OCI-LY7 (cell line): ENCODE data around the gene PRCC. TPM values are rescaled to one million over a fixed set of nuclear protein-coding genes. Genes with fewer than 3 reads are reported as not detected.

ENCODE experiments used
- BruUV-seq: library from RNA; stranded (reverse); fragments of 400-500 nt; replicated peaks from 2 replicates; lab custom pipeline; 2021; lab: Mats Ljungman, UMichigan
- CTCF ChIA-PET: fragments of 300-600 bp; sonication (Branson Sonifier 250); formaldehyde crosslinking; loops from one replicate; lab custom pipeline; 2022; ENCODE audit warnings: antibody characterized with exemption; ENCODE audit not compliant: unreplicated experiment; lab: Charles Lee
- POLR2A ChIA-PET: fragments of 300-600 bp; sonication (Branson Sonifier 250); formaldehyde crosslinking; loops from one replicate; lab custom pipeline; 2022; ENCODE audit warnings: antibody characterized with exemption; lab: Charles Lee
- DNase-seq: peaks from one replicate; pipeline ENCODE4 v3.0.0-alpha.2; 2015; ENCODE audit warnings: low spot score
- H2AFZ ChIP-seq: fragments of 200-600 bp; sonication (generic), shearing (Covaris generic); 2 replicates; pipeline ENCODE4 v1.6.1; 2014; ENCODE audit warnings: mild to moderate bottlenecking, antibody characterized with exemption, low read length, moderate library complexity
- H3K27ac ChIP-seq: fragments of 200-600 bp; sonication (generic); 2 replicates; pipeline ENCODE4 v1.5.1; 2014; ENCODE audit warnings: mixed run types, low read depth, mild to moderate bottlenecking, moderate library complexity, low read length, inconsistent platforms; ENCODE audit not compliant: poor library complexity, severe bottlenecking
- H3K36me3 ChIP-seq: fragments of 200-600 bp; sonication (generic); 2 replicates; pipeline ENCODE4 v1.6.1; 2014; ENCODE audit warnings: mild to moderate bottlenecking, antibody characterized with exemption, low read length, moderate library complexity, mixed read lengths; ENCODE audit not compliant: insufficient read depth
- H3K4me1 ChIP-seq: fragments of 200-600 bp; sonication (generic); 2 replicates; pipeline ENCODE4 v1.5.1; 2014; ENCODE audit warnings: mild to moderate bottlenecking, low read length; ENCODE audit not compliant: insufficient read depth, poor library complexity, severe bottlenecking
- H3K4me2 ChIP-seq: fragments of 200-600 bp; sonication (generic); 2 replicates; pipeline ENCODE4 v1.6.1; 2014; ENCODE audit warnings: mild to moderate bottlenecking, low read length
- H3K4me3 ChIP-seq: fragments of 200-600 bp; sonication (generic); 2 replicates; pipeline ENCODE4 v1.5.1; 2014; ENCODE audit warnings: mild to moderate bottlenecking, low read depth, low read length; ENCODE audit not compliant: poor library complexity, severe bottlenecking
- H3K79me2 ChIP-seq: fragments of 200-600 bp; sonication (generic); 2 replicates; pipeline ENCODE4 v1.6.1; 2016; ENCODE audit warnings: low read depth, mild to moderate bottlenecking, low read length, moderate library complexity, mixed read lengths; ENCODE audit not compliant: insufficient read depth
- H3K9me2 ChIP-seq: fragments of 200-600 bp; sonication (generic); 2 replicates; pipeline ENCODE4 v1.6.1; 2016; ENCODE audit warnings: mild to moderate bottlenecking, low read length, mixed read lengths; ENCODE audit not compliant: insufficient read depth
- H3K9me3 ChIP-seq: fragments of 200-600 bp; sonication (generic); 2 replicates; pipeline ENCODE4 v1.6.1; 2014; ENCODE audit warnings: mild to moderate bottlenecking, mixed run types, low read length, mixed read lengths
- H4K20me1 ChIP-seq: fragments of 200-600 bp; sonication (generic); 2 replicates; pipeline ENCODE4 v1.6.1; 2014; ENCODE audit warnings: mild to moderate bottlenecking, antibody characterized with exemption, low read length, moderate library complexity, mixed read lengths; ENCODE audit not compliant: insufficient read depth
- CTCF ChIP-seq: fragments of 200-600 bp; sonication (generic); conservative IDR thresholded peaks from 2 replicates; pipeline ENCODE4 v1.5.1; 2014; ENCODE audit warnings: mild to moderate bottlenecking, antibody characterized with exemption, low read length, moderate library complexity, mixed read lengths
- EZH2phosphoT487 ChIP-seq: fragments of 200-600 bp; sonication (generic); IDR thresholded peaks from 2 replicates; pipeline ENCODE4 v1.6.1; 2018; ENCODE audit warnings: low read depth, borderline replicate concordance, mild to moderate bottlenecking, mixed run types, antibody characterized with exemption, low read length, moderate library complexity, mixed read lengths
- intact Hi-C: fragments of 100-400 bp; cut with micrococcal nuclease; formaldehyde crosslinking; loops from one replicate; pipeline ENCODE4 v1.10.0; 2022; ENCODE audit not compliant: unreplicated experiment
- total RNA-seq, 2 experiments: library from RNA; depleted of rRNA in 1 of 2; stranded (reverse); fragments of >200 nt in 1 of 2; shearing (Covaris generic) in 1 of 2; gene quantifications; 2 replicates each; pipeline ENCODE4 v1.2.3, GENCODE V29; 2014 to 2022

Gene PRCC
- total RNA-seq, 2 experiments from 2014 or later = 54.0 to 82.9 TPM

GRCh38 chr1:156846643-156847042, 79.3 kb downstream of the PRCC start:
- Histone ChIP-seq H2AFZ (no peak overlapping the region), H3K9me2 (no peaks in the 10 kb centered on the region), H3K4me3 (no peak overlapping the region), H4K20me1 (no peaks in the 10 kb centered on the region), H3K27ac (no peak overlapping the region), H3K79me2 (no peaks in the 10 kb centered on the region), H3K9me3 (no peaks in the 10 kb centered on the region), H3K4me1 (no peaks in the 10 kb centered on the region), H3K36me3 (no peaks in the 10 kb centered on the region), H3K4me2 (no peak overlapping the region)
- no peak for DNase-seq
- no TSS peak for BruUV-seq
- TF ChIP-seq EZH2phosphoT487 = no peak
- TF ChIP-seq CTCF = no peak
- ChIA-PET POLR2A (no interaction called here), CTCF (no interaction called here)
- intact Hi-C loops = no loop called here

GRCh38 chr1:156847591-156848460, 80.5 kb downstream of the PRCC start:
- H3K27ac ChIP-seq = no peak overlapping the region
- no peak for DNase-seq
- TF ChIP-seq EZH2phosphoT487 (no peak), CTCF (no peak)
- CTCF ChIA-PET = no interaction called here
- no peaks in the 10 kb centered on the region for H3K9me2 ChIP-seq
- H3K36me3 ChIP-seq = no peaks in the 10 kb centered on the region
- BruUV-seq = no TSS peak
- H4K20me1 ChIP-seq = no peaks in the 10 kb centered on the region
- no peak overlapping the region for H3K4me3 ChIP-seq
- intact Hi-C loops = no loop called here
- POLR2A ChIA-PET = no interaction called here
- H3K9me3 ChIP-seq = no peaks in the 10 kb centered on the region
- no peaks in the 10 kb centered on the region for H3K4me1 ChIP-seq
- H2AFZ ChIP-seq = no peak overlapping the region
- H3K4me2 ChIP-seq = no peak overlapping the region
- no peaks in the 10 kb centered on the region for H3K79me2 ChIP-seq

- Histone ChIP-seq H3K9me2 (no peaks in the 10 kb centered on the region), H3K4me3 (no peak overlapping the region), H3K4me1 (no peaks in the 10 kb centered on the region), H3K27ac (no peak overlapping the region), H3K4me2 (no peak overlapping the region), H3K79me2 (no peaks in the 10 kb centered on the region), H3K36me3 (no peaks in the 10 kb centered on the region), H3K9me3 (no peaks in the 10 kb centered on the region), H2AFZ (no peak overlapping the region), H4K20me1 (no peaks in the 10 kb centered on the region)
- TF ChIP-seq CTCF = no peak
- BruUV-seq = no TSS peak
- POLR2A ChIA-PET = interaction anchor here (0.6 kb wide), 1 partner anchor 38 kb away, joined by 6 read pairs; no protein-coding TSS in a partner anchor
- CTCF ChIA-PET = no interaction called here
- intact Hi-C loops = no loop called here
- no peak for DNase-seq
Measured at GRCh38 chr1:156848461-156849150, 81.3 kb downstream of the PRCC start.
